ENCODE results near the gene FCAMR. TPM values are rescaled to one million over a fixed set of nuclear protein-coding genes. Genes with fewer than 3 reads are reported as not detected.

Gene FCAMR
- total RNA-seq, 1 donor from 2014 or later = not detected

GRCh38 chr1:206955476-206956451, 14.5 kb downstream of the FCAMR start:
- TF ChIP-seq CTCF (IDR thresholded peaks at IDR 0.05; ENCODE audit: insufficient read depth, low read length, poor library complexity, severe bottlenecking) = no peak
- H3K4me3 ChIP-seq (ENCODE audit: low read depth, low read length) = no peak overlapping the region
- DNase-seq (ENCODE audit: low read depth) = no peak
- H3K27me3 ChIP-seq (ENCODE audit: control insufficient read depth, insufficient read depth, low read length) = no peaks in the 10 kb centered on the region
- no peaks in the 10 kb centered on the region for H3K36me3 ChIP-seq (ENCODE audit: control insufficient read depth, insufficient read depth, low read length)

GRCh38 chr1:206954459-206955342, 15.6 kb downstream of the FCAMR start:
- no peak for TF ChIP-seq CTCF (IDR thresholded peaks at IDR 0.05; ENCODE audit: insufficient read depth, low read length, poor library complexity, severe bottlenecking)
- Histone ChIP-seq H3K36me3 (ENCODE audit: control insufficient read depth, insufficient read depth, low read length) (no peaks in the 10 kb centered on the region), H3K4me3 (ENCODE audit: low read depth, low read length) (no peak overlapping the region), H3K27me3 (ENCODE audit: control insufficient read depth, insufficient read depth, low read length) (no peaks in the 10 kb centered on the region)
- DNase-seq (ENCODE audit: low read depth) = no peak

DNA sequence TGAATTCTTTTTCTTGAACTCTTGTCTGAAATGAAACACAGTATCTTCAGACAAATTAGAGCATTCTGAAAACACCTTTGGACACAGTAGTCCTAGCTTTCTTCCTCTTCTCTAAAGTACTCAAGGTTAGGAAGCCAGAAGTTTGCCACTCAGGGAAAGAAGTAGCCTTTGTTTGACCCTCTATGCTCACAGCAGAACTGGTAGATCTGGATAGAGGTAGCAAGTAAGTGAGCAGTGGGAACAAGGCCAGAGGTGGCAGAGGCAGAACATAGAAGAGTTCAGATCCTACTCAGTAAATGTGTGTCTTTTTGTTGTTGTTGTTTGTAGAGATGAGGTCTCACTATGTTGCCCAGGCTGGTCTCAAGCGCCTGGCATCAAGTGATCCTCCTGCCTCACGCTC, 16.6 kb downstream of the FCAMR start:
- Histone ChIP-seq H3K27me3 (ENCODE audit: control insufficient read depth, insufficient read depth, low read length) (no peaks in the 10 kb centered on the region), H3K36me3 (ENCODE audit: control insufficient read depth, insufficient read depth, low read length) (no peaks in the 10 kb centered on the region), H3K4me3 (ENCODE audit: low read depth, low read length) (no peak overlapping the region)
- no peak for TF ChIP-seq CTCF (IDR thresholded peaks at IDR 0.05; ENCODE audit: insufficient read depth, low read length, poor library complexity, severe bottlenecking)
- DNase-seq (ENCODE audit: low read depth) = no peak

- H3K27me3 ChIP-seq (ENCODE audit: control insufficient read depth, insufficient read depth, low read length) = no peaks in the 10 kb centered on the region
- no peak overlapping the region for H3K4me3 ChIP-seq (ENCODE audit: low read depth, low read length)
- no peak for DNase-seq (ENCODE audit: low read depth)
- TF ChIP-seq CTCF (IDR thresholded peaks at IDR 0.05; ENCODE audit: insufficient read depth, low read length, poor library complexity, severe bottlenecking) = no peak
- H3K36me3 ChIP-seq (ENCODE audit: control insufficient read depth, insufficient read depth, low read length) = no peaks in the 10 kb centered on the region
These were observed 17.1 kb downstream of the FCAMR start for GRCh38 chr1:206953126-206953525.

- Histone ChIP-seq H3K27me3 (ENCODE audit: control insufficient read depth, insufficient read depth, low read length) (no peaks in the 10 kb centered on the region), H3K36me3 (ENCODE audit: control insufficient read depth, insufficient read depth, low read length) (no peaks in the 10 kb centered on the region), H3K4me3 (ENCODE audit: low read depth, low read length) (no peak overlapping the region)
- no peak for TF ChIP-seq CTCF (IDR thresholded peaks at IDR 0.05; ENCODE audit: insufficient read depth, low read length, poor library complexity, severe bottlenecking)
- DNase-seq (ENCODE audit: low read depth) = peak; percentile 64
These were observed 18.1 kb downstream of the FCAMR start for GRCh38 chr1:206952171-206952570.

Data from kidney epithelial cell (primary cell).